Peyer's patch (tissue), 4 donors: Measurements from ENCODE around the gene AKAP12.

ENCODE experiments used
- CTCF ChIP-seq, 6 experiments: fragments of 450-650 bp in 4 of 6; fragments of 200-600 bp in 2 of 6; sonication (generic) in 1 of 6; IDR thresholded peaks; one replicate each; pipeline ENCODE4 v1.5.1; 2017 to 2019; ENCODE audit warnings: antibody characterized with exemption in 6 of 6, mild to moderate bottlenecking in 3 of 6, moderate library complexity in 1 of 6
- POLR2A ChIP-seq, 2 donors: fragments of 450-650 bp; IDR thresholded peaks; one replicate each; pipeline ENCODE4 v1.5.1; 2017; ENCODE audit warnings: antibody characterized with exemption in 2 of 2, mild to moderate bottlenecking in 2 of 2, moderate library complexity in 2 of 2

GRCh38 chr6:151349651-151350270, 110.0 kb downstream of the AKAP12 start:
- no peak for TF ChIP-seq POLR2A (IDR thresholded peaks at IDR 0.05)
- TF ChIP-seq CTCF (IDR thresholded peaks at IDR 0.05) = no peak
